Smooth muscle cell (in vitro differentiated cells): ENCODE results near the gene BRINP3. TPM values are rescaled to one million over a fixed set of nuclear protein-coding genes. Genes with fewer than 3 reads are reported as not detected.

Experiments used
- DNase-seq: peaks from one replicate; lab custom pipeline; 2025; ENCODE audit not compliant: unreplicated experiment; lab: John Stamatoyannopoulos, UW
- H2AFZ ChIP-seq: fragments of 200-600 bp; sonication (generic); 2 replicates; pipeline ENCODE4 v1.6.0; 2016; ENCODE audit warnings: antibody characterized with exemption, low read depth, mild to moderate bottlenecking
- H3F3A ChIP-seq: fragments of 200-600 bp; sonication (generic); 2 replicates; pipeline ENCODE4 v1.6.0; 2017; ENCODE audit warnings: antibody characterized with exemption, low read depth
- H3K27ac ChIP-seq: fragments of 200-600 bp; sonication (generic); 2 replicates; pipeline ENCODE4 v1.5.1; 2016; ENCODE audit warnings: low read depth, mild to moderate bottlenecking
- H3K27me3 ChIP-seq: fragments of 200-600 bp; sonication (generic); 2 replicates; pipeline ENCODE4 v1.6.1; 2016; ENCODE audit warnings: low read depth, mild to moderate bottlenecking
- H3K36me3 ChIP-seq: fragments of 200-600 bp; sonication (generic); 2 replicates; pipeline ENCODE4 v1.5.1; 2016; ENCODE audit warnings: low read depth
- H3K4me1 ChIP-seq: fragments of 200-600 bp; sonication (generic); 2 replicates; pipeline ENCODE4 v1.5.1; 2016; ENCODE audit warnings: low read depth
- H3K4me2 ChIP-seq: fragments of 200-600 bp; sonication (generic); 2 replicates; pipeline ENCODE4 v1.6.0; 2016; ENCODE audit warnings: mild to moderate bottlenecking
- H3K4me3 ChIP-seq: fragments of 200-600 bp; sonication (generic); 2 replicates; pipeline ENCODE4 v1.5.1; 2016; ENCODE audit warnings: mild to moderate bottlenecking
- H3K79me2 ChIP-seq: fragments of 200-600 bp; sonication (generic); 2 replicates; pipeline ENCODE4 v1.6.0; 2016; ENCODE audit warnings: low read depth, mild to moderate bottlenecking
- H3K9ac ChIP-seq: fragments of 200-600 bp; sonication (generic); 2 replicates; pipeline ENCODE4 v1.6.0; 2016; ENCODE audit warnings: low read depth
- H3K9me3 ChIP-seq: fragments of 200-600 bp; sonication (generic); replicated peaks from 2 replicates; pipeline ENCODE4 v1.5.1; 2016; ENCODE audit warnings: low read depth
- H4K20me1 ChIP-seq: fragments of 200-600 bp; sonication (generic); 2 replicates; pipeline ENCODE4 v1.6.0; 2016; ENCODE audit warnings: low read depth
- WGBS: methylation state at CpG from one replicate; pipeline ENCODE4 v1.1.7; 2016; ENCODE audit warnings: low lambda C conversion rate; 5-methylcytosine and 5-hydroxymethylcytosine counted together
- polyA plus RNA-seq: library from polyadenylated mRNA; unstranded; fragments of >200 nt; fragmentation: Nextera tagmentation; extraction: Ambion mirVana; gene quantifications from 2 replicates; pipeline ENCODE4 v1.2.1, GENCODE V29; 2016
- total RNA-seq: library from RNA; depleted of rRNA; stranded (reverse); fragments of >200 nt; gene quantifications from 2 replicates; pipeline ENCODE4 v1.2.3, GENCODE V29; 2014
- TF ChIP-seq, protein P1 (sequence below): fragments of 200-600 bp; sonication (generic); IDR thresholded peaks from 2 replicates; pipeline ENCODE4 v1.5.1; 2017; ENCODE audit warnings: borderline replicate concordance, mild to moderate bottlenecking, antibody characterized with exemption; ENCODE audit not compliant: insufficient read depth, poor library complexity, severe bottlenecking

The BRINP3 gene
- total and polyA plus RNA-seq, 2 experiments from 2014 or later = not detected

- Histone ChIP-seq H3K9ac (no peak overlapping the region), H4K20me1 (no peaks in the 10 kb centered on the region), H3K4me3 (peak overlapping the region; percentile 64), H3K27me3 (peaks cover 90% of the 10 kb centered on the region), H3K79me2 (no peaks in the 10 kb centered on the region), H3K9me3 (no peaks in the 10 kb centered on the region), H2AFZ (no peak overlapping the region), H3K27ac (no peak overlapping the region), H3F3A (no peaks in the 10 kb centered on the region), H3K36me3 (no peaks in the 10 kb centered on the region), H3K4me2 (no peak overlapping the region), H3K4me1 (peaks cover 23% of the 10 kb centered on the region)
- TF ChIP-seq, protein P1, sequence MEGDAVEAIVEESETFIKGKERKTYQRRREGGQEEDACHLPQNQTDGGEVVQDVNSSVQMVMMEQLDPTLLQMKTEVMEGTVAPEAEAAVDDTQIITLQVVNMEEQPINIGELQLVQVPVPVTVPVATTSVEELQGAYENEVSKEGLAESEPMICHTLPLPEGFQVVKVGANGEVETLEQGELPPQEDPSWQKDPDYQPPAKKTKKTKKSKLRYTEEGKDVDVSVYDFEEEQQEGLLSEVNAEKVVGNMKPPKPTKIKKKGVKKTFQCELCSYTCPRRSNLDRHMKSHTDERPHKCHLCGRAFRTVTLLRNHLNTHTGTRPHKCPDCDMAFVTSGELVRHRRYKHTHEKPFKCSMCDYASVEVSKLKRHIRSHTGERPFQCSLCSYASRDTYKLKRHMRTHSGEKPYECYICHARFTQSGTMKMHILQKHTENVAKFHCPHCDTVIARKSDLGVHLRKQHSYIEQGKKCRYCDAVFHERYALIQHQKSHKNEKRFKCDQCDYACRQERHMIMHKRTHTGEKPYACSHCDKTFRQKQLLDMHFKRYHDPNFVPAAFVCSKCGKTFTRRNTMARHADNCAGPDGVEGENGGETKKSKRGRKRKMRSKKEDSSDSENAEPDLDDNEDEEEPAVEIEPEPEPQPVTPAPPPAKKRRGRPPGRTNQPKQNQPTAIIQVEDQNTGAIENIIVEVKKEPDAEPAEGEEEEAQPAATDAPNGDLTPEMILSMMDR = no peak
- DNase-seq = no peak
- 35% methylated on average over 5 of the region's 5 CpGs for WGBS
Observed at GRCh38 chr1:190476806-190477205, 858 bp downstream of the BRINP3 start.

DNA sequence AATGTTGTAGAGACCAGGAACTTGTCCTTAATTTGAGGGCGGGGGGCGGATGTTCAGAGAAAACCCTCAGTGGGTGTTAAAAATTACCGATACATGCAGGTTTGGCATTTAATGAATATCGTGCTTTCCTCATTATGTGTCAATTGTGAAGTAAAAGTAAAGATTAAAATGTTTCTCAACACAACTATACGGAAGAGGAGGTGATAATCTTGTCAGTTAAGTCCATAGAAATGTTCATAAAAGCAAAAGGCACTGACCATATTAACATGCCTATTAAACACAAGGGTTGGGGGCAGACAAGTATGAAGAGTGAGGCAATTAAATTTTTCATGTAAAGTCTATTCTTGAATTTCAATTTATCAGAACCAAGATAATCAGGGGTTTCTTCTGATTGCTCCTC, 1.3 kb downstream of the BRINP3 start:
- DNase-seq = no peak
- Histone ChIP-seq H3K36me3 (no peaks in the 10 kb centered on the region), H3K27me3 (peaks cover 90% of the 10 kb centered on the region), H3K4me1 (peaks cover 23% of the 10 kb centered on the region), H2AFZ (no peak overlapping the region), H3K27ac (no peak overlapping the region), H3K4me2 (peak overlapping the region; percentile 78), H3K79me2 (no peaks in the 10 kb centered on the region), H3K9me3 (no peaks in the 10 kb centered on the region), H3F3A (no peaks in the 10 kb centered on the region), H3K4me3 (peak overlapping the region; percentile 64), H3K9ac (no peak overlapping the region), H4K20me1 (no peaks in the 10 kb centered on the region)
- TF ChIP-seq, protein P1 = no peak
- 17% methylated on average over 5 of the region's 5 CpGs for WGBS

DNA sequence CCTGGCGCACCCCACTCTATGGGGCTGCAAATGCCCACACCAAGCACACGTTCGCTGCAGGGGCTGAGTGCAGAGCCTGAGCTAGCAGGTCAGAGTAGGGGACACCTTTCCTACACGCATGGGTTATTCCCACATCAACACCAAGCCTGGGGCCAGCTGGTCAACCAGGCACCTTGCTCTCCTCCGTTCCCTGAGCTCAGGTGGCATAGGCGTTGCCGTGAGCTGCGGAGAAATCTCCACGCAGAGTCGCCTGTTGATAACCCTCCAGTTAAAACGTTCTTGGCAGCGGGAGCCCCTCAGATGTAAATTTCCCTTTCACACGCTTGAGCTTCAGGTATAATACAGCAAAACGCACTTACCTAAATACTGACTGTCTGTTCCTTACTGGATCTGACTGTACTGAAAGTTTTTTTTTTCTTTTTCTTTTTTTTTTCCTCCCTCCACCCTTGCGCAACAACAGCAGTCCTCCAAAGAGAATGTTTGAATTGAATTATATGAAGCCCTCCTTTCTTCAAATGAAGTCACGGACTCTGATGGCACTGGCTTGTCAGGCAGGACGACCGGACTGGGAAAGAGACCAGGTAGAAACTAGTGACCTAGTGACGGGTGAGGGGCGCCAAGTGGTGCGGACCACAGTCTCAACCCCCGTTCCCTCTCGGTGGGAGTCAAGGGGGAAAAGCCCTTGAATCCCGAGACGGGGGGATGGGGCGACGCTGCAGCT, 2.1 kb downstream of the BRINP3 start:
- no peak for DNase-seq
- TF ChIP-seq, protein P1 = no peak
- Histone ChIP-seq H3K36me3 (no peaks in the 10 kb centered on the region), H3K79me2 (no peaks in the 10 kb centered on the region), H3K4me3 (peak overlapping the region; percentile 64), H4K20me1 (no peaks in the 10 kb centered on the region), H3K9ac (no peak overlapping the region), H3K4me2 (peak overlapping the region; percentile 78), H3K9me3 (no peaks in the 10 kb centered on the region), H3K4me1 (peaks cover 23% of the 10 kb centered on the region), H3K27ac (no peak overlapping the region), H3K27me3 (peaks cover 83% of the 10 kb centered on the region), H3F3A (no peaks in the 10 kb centered on the region), H2AFZ (peak overlapping the region; percentile 70)
- 4% methylated on average over 27 of the region's 27 CpGs for WGBS
